GM12875 (cell line): ENCODE data around the gene HEXIM1.

ENCODE experiments used
- H3K4me3 ChIP-seq: one replicate; pipeline ENCODE4 v1.5.1; 2011; ENCODE audit warnings: low read depth, low read length, control low read depth
- TF ChIP-seq, protein P1 (sequence below): IDR thresholded peaks from 2 replicates; pipeline ENCODE4 v1.5.1; 2011; ENCODE audit warnings: low read depth, mild to moderate bottlenecking, control low read depth, inconsistent platforms, low read length, moderate library complexity, borderline replicate concordance; ENCODE audit not compliant: insufficient read depth

Gene HEXIM1

DNA sequence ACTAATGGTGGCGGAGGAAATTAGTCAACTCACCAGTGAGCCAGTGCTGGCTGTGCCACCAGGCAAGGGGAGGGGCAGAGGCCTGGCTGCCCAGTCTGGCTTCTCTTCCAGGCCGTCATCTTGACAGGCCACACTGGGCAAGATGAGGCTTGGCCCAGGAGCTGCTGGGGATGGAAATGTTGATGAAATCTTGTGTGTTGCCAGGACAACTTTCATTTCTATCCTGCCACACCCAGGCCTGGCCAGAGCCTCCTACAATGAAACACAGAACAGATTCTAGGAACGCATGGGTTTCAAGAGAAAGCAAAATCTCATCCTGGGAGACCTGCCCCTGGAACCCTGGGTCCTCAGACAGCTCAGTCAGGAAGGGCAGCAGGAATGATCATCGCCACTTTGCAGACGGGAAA lies 22.7 kb downstream of the HEXIM1 start:
- H3K4me3 ChIP-seq = no peak overlapping the region
- TF ChIP-seq, protein P1, sequence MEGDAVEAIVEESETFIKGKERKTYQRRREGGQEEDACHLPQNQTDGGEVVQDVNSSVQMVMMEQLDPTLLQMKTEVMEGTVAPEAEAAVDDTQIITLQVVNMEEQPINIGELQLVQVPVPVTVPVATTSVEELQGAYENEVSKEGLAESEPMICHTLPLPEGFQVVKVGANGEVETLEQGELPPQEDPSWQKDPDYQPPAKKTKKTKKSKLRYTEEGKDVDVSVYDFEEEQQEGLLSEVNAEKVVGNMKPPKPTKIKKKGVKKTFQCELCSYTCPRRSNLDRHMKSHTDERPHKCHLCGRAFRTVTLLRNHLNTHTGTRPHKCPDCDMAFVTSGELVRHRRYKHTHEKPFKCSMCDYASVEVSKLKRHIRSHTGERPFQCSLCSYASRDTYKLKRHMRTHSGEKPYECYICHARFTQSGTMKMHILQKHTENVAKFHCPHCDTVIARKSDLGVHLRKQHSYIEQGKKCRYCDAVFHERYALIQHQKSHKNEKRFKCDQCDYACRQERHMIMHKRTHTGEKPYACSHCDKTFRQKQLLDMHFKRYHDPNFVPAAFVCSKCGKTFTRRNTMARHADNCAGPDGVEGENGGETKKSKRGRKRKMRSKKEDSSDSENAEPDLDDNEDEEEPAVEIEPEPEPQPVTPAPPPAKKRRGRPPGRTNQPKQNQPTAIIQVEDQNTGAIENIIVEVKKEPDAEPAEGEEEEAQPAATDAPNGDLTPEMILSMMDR = no peak

DNA sequence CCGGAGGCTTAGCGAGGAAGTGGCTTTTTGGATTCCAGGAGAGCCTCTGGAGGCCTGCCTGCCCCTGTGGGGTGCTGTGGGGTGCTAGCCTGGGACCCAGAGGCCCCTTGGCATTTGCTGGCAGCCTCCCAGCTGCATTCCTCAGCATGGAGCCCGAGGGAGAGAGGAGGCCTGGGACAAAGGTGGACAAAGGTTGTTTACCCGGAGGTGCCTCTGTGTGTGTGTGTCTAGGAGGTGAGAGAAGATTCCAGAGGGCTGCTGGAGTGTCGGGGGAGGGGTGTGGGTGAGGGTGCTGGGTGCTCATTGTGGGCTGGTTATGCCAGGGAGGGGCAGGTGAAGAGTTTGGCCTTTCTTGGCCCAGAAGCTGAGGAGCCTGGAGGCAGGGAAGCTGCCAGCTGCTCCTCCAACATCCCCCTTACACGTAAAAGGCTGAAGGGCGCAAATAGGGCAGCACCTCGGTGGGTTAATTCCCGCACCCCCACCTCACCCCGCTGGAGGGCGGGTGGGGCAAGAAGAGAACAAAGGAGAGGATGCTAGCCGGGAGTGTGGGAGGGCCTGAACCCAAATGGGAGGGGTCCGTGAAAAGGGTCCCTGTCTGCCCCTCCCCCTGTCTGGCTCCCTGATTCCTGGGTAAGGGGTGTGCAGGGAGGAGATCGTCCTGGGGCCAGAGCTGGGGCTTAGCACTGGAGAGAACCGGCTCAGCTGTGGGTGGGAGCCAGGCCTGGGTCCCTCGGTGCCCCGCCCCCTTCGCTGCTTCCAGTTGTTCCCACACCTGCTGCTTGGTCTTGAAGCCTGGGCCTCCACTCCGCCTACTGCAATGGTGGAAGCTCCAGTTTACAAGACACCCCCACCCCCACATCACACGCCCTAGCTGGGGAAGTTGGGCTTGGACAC lies 23.3 kb downstream of the HEXIM1 start:
- TF ChIP-seq, protein P1 = no peak
- H3K4me3 ChIP-seq = no peak overlapping the region

DNA sequence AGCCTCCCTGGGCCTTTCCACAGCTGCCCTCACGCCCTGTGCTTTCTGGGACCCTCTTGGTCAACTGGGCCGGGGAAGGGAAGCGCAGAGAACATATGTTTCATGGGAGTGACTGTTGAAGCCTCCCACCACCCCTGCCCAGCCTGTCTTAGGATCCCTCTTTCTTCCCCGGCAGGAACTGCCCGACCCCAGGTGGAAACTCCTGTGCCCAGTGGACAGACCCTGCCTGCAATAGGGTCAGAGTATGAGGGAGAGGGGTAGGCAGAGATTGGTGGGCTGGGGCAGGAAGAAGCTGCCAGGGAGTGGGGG lies 23.9 kb downstream of the HEXIM1 start:
- H3K4me3 ChIP-seq = no peak overlapping the region
- TF ChIP-seq, protein P1 = no peak

DNA sequence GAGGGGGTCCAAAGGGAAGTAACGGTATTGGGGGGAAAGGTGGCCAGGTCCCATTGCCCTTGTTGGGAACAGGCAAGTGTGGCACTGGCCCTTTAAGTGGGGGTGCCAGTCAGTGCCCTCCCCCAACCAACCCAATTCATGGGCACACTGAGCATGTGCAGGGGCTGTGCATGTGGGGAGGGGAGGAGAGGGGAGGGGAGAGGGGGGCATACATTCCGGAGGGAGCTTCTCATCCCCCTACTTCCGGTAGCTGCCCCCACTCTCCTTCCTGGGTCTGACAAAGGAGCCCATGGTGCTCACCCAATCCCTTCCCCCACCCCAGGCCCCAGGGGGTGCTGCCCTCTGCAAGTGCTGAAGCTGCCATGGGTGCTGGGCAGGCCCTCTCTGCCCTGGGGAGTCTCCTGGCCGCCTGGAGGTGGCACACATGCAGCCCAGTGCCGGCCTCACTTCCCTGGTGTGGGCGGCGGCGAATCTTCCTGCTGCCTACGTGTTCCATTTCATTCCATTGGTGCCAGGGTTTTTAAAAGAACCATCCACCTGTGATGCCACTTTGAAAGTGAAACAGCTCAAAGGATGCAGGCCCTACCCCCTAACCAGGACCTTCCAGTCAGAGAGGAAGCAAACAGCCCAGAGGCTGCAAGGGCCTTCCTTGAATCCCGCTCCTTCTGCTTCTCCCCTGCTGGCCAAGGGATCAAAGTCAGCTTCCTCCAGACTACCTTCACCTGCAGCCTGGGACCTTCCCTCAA lies 24.4 kb downstream of the HEXIM1 start:
- H3K4me3 ChIP-seq = no peak overlapping the region
- TF ChIP-seq, protein P1 = no peak

DNA sequence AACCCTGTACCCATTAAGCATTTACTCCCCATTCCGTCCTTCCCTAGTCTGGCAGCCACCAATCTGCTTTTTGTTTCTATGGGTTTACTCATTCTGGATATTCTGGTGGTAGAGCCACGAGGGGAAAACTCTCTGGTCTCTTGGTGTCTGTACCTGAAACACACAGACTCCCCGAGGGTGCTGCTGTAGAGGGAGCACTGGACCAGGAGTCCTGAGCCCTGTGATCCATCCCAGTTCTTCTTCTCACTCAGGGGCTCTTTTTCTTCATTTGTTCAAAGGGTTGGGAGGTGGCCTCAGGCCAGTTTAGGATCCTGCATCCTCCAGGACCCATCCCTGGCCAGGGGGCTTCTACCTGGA lies 27.5 kb downstream of the HEXIM1 start:
- TF ChIP-seq, protein P1 = no peak
- H3K4me3 ChIP-seq = no peak overlapping the region

DNA sequence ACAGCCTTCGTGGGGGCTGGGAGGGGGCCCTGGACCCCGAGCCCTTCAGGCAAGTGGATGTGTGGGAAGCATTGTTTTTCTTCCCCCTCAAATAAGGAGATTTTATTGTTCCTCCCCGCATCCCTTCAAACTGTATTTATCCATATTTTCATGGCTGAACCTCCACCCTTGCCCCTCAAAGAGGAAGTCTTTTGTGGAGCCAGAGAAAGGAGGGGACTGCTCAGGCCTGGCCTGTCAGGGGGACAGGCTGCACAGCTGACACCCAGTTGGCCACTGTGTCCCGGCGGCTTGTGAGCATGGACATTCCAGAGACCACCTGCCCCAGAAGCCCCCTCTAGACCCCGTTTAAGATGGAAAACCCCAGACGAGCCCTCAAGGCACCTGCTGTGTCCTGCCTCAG lies 29.3 kb downstream of the HEXIM1 start:
- TF ChIP-seq, protein P1 = no peak

DNA sequence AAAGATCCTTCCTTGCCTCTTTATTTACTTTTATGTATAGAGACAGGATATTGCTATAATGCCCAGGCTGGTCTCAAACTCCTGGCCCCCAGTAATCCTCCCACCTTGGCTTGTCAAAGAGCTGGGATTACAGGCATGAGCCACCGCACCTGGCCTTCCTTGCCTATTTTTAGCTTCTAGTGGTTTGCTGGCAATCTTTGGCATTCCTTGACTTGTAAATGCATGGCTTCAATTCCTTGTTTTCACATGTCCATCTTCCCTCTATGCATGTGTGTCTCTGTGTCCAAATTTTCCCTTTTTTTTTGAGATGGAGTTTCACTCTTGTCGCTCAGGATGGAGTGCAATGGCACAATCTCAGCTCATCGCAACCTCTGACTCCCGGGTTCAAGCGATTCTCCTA lies 35.9 kb downstream of the HEXIM1 start:
- TF ChIP-seq, protein P1 = no peak
- H3K4me3 ChIP-seq = no peak overlapping the region

More for the DNA sequence above, 29.3 kb downstream of the HEXIM1 start:
- H3K4me3 ChIP-seq = no peak overlapping the region
